ENCODE measurements around the gene NAGS. TPM values are rescaled to one million over a fixed set of nuclear protein-coding genes. Genes with fewer than 3 reads are reported as not detected.

Gene NAGS
- total and polyA plus RNA-seq, 10 of the 15 experiments (the other 5 are each of a cell fraction or from before 2014, with no cell fraction given): 0.11 to 1.6 (median 0.64) TPM; not detected in 1

GRCh38 chr17:43956222-43956621 lies 48.2 kb upstream of the NAGS start:
- no peak for FAIRE-seq
- Histone ChIP-seq H4K20me1 (ENCODE audit: control insufficient read depth, insufficient read depth) (no peaks in the 10 kb centered on the region), H3K27me3 (replicated peaks in 1 of 2; ENCODE audit: control insufficient read depth in 2 of 2, insufficient read depth in 2 of 2, low read length in 1 of 2) (peaks cover 0 to 5% of the 10 kb centered on the region in 2 experiments; a peak in 2 of 4 replicates), H3K36me3 (ENCODE audit: control insufficient read depth in 2 of 2, insufficient read depth in 2 of 2, low read length in 1 of 2) (no peaks in the 10 kb centered on the region), H3K4me2 (ENCODE audit: control insufficient read depth, insufficient read depth) (no peak overlapping the region), H2AFZ (ENCODE audit: control insufficient read depth, low read depth, low read length) (no peak overlapping the region), H3K4me3 (no peak overlapping the region), H3K9me3 (replicated peaks; ENCODE audit: control insufficient read depth, insufficient read depth, low read length) (no peaks in the 10 kb centered on the region), H3K9ac (ENCODE audit: control insufficient read depth, insufficient read depth, low read length) (no peak overlapping the region), H3K4me1 (ENCODE audit: control insufficient read depth, insufficient read depth, low read length) (no peaks in the 10 kb centered on the region), H3K27ac (ENCODE audit: control insufficient read depth, insufficient read depth) (no peak overlapping the region), H3K79me2 (ENCODE audit: control insufficient read depth, insufficient read depth, low read length) (no peaks in the 10 kb centered on the region)
- DNase-seq (ENCODE audit: low read depth, low spot score): no peak
- ATAC-seq: no peak
- intact Hi-C loops (cut with micrococcal nuclease; ENCODE audit: unreplicated experiment) (no loop called here), in situ Hi-C loops (cut with MboI) (no loop called here)
- RAD21 ChIA-PET (ENCODE audit: unreplicated experiment): no interaction called here
- SMC1A ChIA-PET (ENCODE audit: uncharacterized antibody, unreplicated experiment): interaction anchor here (1.2 kb wide), 1 partner anchor 13 kb away, joined by 4 read pairs; no protein-coding TSS in a partner anchor
- 58% methylated on average over 8 of the region's 8 CpGs for WGBS (ENCODE audit: insufficient coverage, insufficient replicate concordance, low lambda C conversion rate, missing lambda C conversion rate)
- POLR2A ChIA-PET: interaction anchor here (0.5 kb wide), 1 partner anchor 85 kb away, joined by 3 read pairs; no protein-coding TSS in a partner anchor
- no TSS peak for BruUV-seq (replicated peaks)
- CTCF ChIA-PET: no interaction called here
- TF ChIP-seq EP300 (IDR thresholded peaks at IDR 0.05; ENCODE audit: borderline replicate concordance in 1 of 2, control insufficient read depth in 1 of 2, low read depth in 2 of 2, low read length in 2 of 2) (no peak), SMAD1 (IDR thresholded peaks at IDR 0.05; ENCODE audit: low read depth, partially characterized antibody) (no peak), ATF3 (IDR thresholded peaks at IDR 0.05; ENCODE audit: borderline replicate concordance, extremely low read depth, low read depth, low read length) (no peak), SMC3 (IDR thresholded peaks at IDR 0.05; ENCODE audit: borderline replicate concordance, low read length) (no peak), HSF1 (IDR thresholded peaks at IDR 0.05; ENCODE audit: low read depth, low read length) (no peak), TCF7 (IDR thresholded peaks at IDR 0.05; ENCODE audit: borderline replicate concordance) (no peak), EZH2 (IDR thresholded peaks at IDR 0.05; ENCODE audit: borderline replicate concordance, control insufficient read depth, low read depth, low read length) (no peak), BCL3 (IDR thresholded peaks at IDR 0.05; ENCODE audit: borderline replicate concordance, insufficient read depth, low read depth, low read length, poor library complexity, severe bottlenecking) (no peak), ZNF24 (IDR thresholded peaks at IDR 0.05) (no peak), WRNIP1 (IDR thresholded peaks at IDR 0.05; ENCODE audit: borderline replicate concordance, low read depth, low read length) (no peak), BCLAF1 (IDR thresholded peaks at IDR 0.05) (no peak), IRF3 (IDR thresholded peaks at IDR 0.05) (no peak), NFIC (IDR thresholded peaks at IDR 0.05; ENCODE audit: low read depth, low read length) (no peak)

All from GM12878 (cell line).